ENCODE results near the gene ATXN3. TPM values are rescaled to one million over a fixed set of nuclear protein-coding genes. Genes with fewer than 3 reads are reported as not detected.

ATXN3 gene
- total and polyA plus RNA-seq, 7 donors, result 5.6 to 10.0 (median 7.1) TPM

DNA sequence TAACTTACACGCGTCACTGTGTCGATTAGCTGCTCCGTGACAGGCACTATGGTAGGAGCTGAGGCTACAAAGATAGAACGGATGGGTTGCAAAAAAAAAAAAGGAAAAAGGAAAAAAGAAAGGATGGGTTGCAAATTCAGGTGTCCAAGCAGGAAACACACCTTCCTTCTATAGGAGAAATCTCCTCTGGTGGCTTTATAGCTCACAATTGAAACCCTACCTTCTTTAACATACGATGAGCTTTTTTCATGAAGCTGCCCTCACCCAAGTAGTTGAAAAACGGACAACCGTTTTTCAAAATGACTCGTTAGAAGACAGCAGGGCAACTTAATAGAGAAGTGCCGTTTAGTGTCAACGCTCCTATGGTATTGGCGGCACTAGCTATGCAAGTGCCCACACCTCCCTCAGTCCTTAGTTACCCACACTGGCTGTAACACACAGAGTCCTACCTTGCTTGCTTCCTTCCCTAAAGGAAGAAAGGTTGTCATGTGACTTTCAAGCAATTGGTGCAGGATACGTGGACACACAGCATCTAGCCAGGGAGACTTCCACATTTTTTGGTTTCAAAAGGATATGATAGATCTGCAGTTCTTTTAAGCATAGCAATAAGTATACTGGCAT is 65.8 kb downstream of the ATXN3 start:
- Histone ChIP-seq H3K36me3 (ENCODE audit: insufficient read depth in 1 of 2, low read depth in 1 of 2) (no peaks in the 10 kb centered on the region), H3K27ac (peak overlapping the region; percentile 98), H3K27me3 (ENCODE audit: insufficient read depth in 3 of 3, low read length in 2 of 3) (no peaks in the 10 kb centered on the region), H3K4me3 (peak overlapping the region; percentile 90), H3K9me3 (no peaks in the 10 kb centered on the region), H3K4me1 (peaks cover 34% of the 10 kb centered on the region)
- 0 to 1% (median 1%) methylated on average over 13 of the region's 13 CpGs for WGBS, 3 donors
- peak; percentile 25 to 50 (median 36) for ATAC-seq
- intact Hi-C loops (cut with DNase I), result loop anchor here (2.0 to 5.0 kb wide), 2 partner anchors 66 to 67 kb away; partner anchors contain the start of gene ATXN3 (in 2 of the 2)
- TF ChIP-seq, protein P1, sequence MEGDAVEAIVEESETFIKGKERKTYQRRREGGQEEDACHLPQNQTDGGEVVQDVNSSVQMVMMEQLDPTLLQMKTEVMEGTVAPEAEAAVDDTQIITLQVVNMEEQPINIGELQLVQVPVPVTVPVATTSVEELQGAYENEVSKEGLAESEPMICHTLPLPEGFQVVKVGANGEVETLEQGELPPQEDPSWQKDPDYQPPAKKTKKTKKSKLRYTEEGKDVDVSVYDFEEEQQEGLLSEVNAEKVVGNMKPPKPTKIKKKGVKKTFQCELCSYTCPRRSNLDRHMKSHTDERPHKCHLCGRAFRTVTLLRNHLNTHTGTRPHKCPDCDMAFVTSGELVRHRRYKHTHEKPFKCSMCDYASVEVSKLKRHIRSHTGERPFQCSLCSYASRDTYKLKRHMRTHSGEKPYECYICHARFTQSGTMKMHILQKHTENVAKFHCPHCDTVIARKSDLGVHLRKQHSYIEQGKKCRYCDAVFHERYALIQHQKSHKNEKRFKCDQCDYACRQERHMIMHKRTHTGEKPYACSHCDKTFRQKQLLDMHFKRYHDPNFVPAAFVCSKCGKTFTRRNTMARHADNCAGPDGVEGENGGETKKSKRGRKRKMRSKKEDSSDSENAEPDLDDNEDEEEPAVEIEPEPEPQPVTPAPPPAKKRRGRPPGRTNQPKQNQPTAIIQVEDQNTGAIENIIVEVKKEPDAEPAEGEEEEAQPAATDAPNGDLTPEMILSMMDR (IDR thresholded peaks at IDR 0.05), result no peak
- no peak for DNase-seq

DNA sequence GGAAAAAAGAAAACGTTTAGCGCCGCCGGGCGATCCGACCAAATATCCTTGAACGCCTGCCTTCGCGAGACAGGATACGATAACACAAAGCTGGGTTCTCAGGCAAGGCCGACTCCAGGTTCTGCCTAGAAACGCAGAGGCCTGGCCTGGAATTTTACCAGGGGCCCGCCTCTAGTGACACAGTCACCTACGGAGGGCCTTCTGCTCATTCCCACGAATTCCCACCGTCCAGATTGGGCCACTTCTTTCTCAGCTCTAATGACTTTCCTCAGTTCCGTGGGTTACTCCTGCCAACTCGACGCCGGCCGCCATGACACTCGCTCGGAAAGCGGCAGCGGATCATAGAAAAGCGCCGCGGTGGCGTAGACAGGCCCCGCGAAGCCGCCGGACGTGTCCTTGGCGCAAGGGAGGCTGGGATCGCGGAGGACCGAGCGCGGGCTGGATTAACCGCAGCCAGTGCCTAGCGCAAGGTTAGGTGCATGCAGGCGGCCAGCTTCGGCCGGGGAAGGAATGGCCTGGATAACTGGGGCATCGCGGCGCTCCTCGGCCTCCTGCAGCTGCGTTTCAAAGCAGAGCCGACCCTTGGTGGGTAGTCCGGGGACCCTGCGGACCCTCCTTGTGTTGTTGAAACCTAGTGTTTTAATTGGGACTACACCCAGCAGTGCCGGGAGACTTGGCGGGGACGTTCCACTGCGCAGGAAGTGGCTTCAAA is 66.5 kb downstream of the ATXN3 start, which contains the start of gene TRIP11:
Gene TRIP11, minus strand, starts transcription at position 341 of the 712 bp plus-strand sequence. CDS start 374 bp downstream, outside the sequence.
- TF ChIP-seq, protein P1 (IDR thresholded peaks at IDR 0.05), result no peak
- Histone ChIP-seq H3K27ac (peak within 1 kb of the TSS; percentile 98), H3K4me1 (peaks cover 34% of the 10 kb centered on the region)

DNA sequence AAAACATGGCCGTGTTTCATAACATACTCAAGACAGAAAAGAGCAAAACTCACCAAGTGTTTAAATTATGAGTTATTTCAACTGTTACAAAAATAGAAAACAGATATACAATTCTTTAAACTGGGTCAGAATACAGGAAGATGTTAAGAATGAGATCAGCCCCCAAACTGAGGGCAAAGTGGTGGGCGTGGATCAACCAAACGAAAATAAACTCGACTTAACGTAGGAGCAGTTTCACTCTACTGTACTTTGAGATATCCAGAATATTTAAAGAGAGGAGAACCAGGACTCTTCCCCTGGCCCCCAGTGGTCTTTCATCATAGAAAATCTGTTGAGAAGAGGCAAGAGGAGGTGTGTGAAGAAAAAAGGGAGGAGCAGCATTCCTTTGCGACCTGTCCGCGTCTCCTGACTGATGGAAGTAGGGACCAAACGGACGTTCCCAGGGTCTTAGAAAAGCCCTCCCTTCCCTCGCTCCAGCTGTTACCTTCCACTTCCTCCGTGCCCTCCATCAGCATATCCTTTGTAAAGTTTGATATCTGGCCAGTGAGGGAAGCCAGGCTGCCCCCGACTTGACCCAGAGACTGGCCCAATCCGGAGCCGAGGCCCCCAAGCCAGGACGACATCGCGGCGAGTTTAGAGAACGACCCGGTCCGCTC is 67.2 kb downstream of the ATXN3 start:
- DNase-seq (peak in 1 of 2 donors; percentile 77), ATAC-seq (peak; percentile 64 to 72 (median 69))
- Histone ChIP-seq H3K27me3 (ENCODE audit: insufficient read depth in 3 of 3, low read length in 2 of 3) (no peaks in the 10 kb centered on the region), H3K9me3 (no peaks in the 10 kb centered on the region), H3K4me3 (peak overlapping the region; percentile 90), H3K27ac (peak overlapping the region; percentile 98), H3K4me1 (peaks cover 34% of the 10 kb centered on the region), H3K36me3 (ENCODE audit: insufficient read depth in 1 of 2, low read depth in 1 of 2) (no peaks in the 10 kb centered on the region)
- 0 to 1% (median 0%) methylated on average over 22 of the region's 22 CpGs for WGBS, 3 donors
- intact Hi-C loops (cut with DNase I), result no loop called here
- TF ChIP-seq, protein P1 (IDR thresholded peaks at IDR 0.05), result no peak

More for the DNA sequence above, 66.5 kb downstream of the ATXN3 start, which contains the start of gene TRIP11:
- intact Hi-C loops (cut with DNase I), result loop anchor here (2.0 to 5.0 kb wide), 2 partner anchors 67 kb away; partner anchors contain the start of gene ATXN3 (in 2 of the 2)
- DNase-seq (peak; percentile 96 to 97), ATAC-seq (peak; percentile 99)
- H3K4me3 ChIP-seq, result peak within 1 kb of the TSS; percentile 90
- H3K27me3 ChIP-seq (ENCODE audit: insufficient read depth in 3 of 3, low read length in 2 of 3), result no peaks in the 10 kb centered on the region
- 0 to 1% (median 0%) methylated on average over 57 of the region's 57 CpGs for WGBS, 3 donors
- H3K9me3 ChIP-seq, result no peaks in the 10 kb centered on the region
- H3K36me3 ChIP-seq (ENCODE audit: insufficient read depth in 1 of 2, low read depth in 1 of 2), result no peaks in the 10 kb centered on the region

- ATAC-seq, result no peak
- H3K27ac ChIP-seq, result peak overlapping the region; percentile 6
- H3K9me3 ChIP-seq, result no peaks in the 10 kb centered on the region
- peaks cover 34% of the 10 kb centered on the region for H3K4me1 ChIP-seq
- H3K4me3 ChIP-seq, result peak overlapping the region; percentile 90
- 34 to 46% (median 38%) methylated on average over 3 of the region's 3 CpGs for WGBS, 3 donors
- intact Hi-C loops (cut with DNase I), result no loop called here
- no peak for DNase-seq
- H3K36me3 ChIP-seq (ENCODE audit: insufficient read depth in 1 of 2, low read depth in 1 of 2), result no peaks in the 10 kb centered on the region
- no peaks in the 10 kb centered on the region for H3K27me3 ChIP-seq (ENCODE audit: insufficient read depth in 3 of 3, low read length in 2 of 3)
- TF ChIP-seq, protein P1 (IDR thresholded peaks at IDR 0.05), result no peak
Measured at GRCh38 chr14:92037989-92038388, 68.4 kb downstream of the ATXN3 start.
